ENCODE measurements around the gene GNPTG.

GNPTG gene

DNA sequence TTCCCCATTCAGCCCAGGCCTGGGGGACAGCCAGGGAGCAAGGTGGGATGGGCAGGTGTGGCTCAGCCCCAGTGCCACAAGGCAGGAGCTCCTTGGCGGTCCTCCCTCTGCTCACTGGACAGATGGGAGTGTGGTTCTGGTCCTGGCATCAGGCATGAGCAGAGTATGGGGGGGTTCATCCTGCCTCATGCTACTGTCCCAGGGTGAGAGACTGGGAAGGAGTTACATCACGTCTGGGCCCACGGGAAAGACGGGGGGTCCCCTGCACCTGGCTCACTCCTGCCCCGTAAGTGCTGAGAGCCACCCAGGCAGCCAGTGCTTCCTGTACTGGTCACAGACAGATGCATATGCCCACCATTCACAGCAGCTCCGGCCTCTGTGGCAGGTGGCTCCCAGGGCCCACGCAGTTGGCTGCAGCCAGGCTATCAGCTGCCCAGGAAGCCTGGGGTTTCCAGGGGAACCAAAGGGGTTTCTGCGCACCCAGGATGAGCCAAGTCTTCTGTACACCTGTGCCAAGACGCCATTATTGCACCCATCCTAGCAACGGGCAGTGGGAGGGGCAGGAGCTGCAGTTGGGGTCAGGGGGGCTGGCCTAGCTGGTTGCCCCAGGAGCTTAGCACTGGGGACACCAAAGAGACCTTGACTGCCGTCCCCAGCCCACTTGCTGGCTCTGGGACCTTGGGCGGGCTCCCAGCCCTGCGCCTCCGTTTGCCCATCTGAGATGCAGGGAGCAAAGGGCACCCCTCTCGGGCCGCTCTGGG is 16.3 kb upstream of the GNPTG start:
- no peak for DNase-seq

DNA sequence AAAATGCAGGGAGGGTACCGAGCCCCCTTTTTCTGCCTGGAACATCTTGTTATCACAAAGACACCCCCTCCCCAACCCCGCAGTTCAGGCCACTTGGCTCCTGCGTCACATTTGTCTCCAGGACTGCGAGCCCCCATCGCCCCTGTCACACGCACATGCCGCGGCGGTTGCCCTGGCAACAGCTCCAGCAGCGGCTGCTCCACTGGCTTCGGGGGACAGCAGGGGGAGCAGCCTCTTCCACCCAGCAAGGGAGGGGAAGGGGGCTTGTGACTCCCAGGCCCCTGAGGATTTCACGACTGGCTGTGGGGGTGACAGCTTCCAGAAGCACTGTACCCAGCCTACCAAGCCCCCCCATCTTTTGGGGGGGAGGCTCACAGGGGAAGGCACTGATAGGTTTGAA is 15.7 kb upstream of the GNPTG start:
- no peak for DNase-seq

DNA sequence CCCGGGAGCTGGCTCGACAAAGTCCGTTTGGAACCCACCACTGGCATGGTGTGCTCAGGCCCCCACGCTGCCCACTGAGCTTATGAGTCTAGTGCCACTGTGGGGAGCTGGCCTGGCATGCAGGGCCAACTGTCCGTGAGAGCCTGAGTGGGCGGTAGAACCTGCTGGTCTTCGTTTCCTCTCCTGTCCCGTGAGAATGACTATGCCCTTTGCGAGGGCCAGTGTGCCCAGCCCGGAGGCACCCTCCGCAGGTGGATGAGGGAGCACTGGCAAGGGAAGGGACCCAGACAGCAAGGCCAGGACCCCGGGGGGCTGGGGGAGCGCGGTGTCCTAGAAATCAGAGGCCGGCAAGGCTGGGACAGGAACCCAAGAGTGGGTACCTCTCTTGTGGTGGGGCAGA is 15.1 kb upstream of the GNPTG start:
- no peak for DNase-seq

DNA sequence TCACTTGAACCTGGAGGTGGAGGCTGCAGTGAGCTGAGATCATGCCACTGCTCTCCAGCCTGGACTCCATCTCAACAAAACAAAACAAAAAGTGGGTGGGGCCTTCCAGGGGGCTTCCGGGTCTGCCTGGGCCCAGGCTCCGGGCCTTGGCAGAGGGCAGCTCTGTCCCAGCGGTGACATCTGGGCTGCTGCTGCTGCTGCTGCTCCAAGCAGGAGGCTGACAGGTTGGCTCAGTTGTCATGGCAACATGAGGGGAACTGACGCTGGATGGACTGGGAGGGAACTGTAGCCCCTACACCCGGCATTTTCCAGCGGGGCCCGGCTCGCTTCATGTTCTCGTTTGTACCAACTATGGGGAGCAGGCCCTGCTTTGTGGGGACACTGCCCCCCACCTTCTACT is 14.2 kb upstream of the GNPTG start:
- no peak for DNase-seq

DNA sequence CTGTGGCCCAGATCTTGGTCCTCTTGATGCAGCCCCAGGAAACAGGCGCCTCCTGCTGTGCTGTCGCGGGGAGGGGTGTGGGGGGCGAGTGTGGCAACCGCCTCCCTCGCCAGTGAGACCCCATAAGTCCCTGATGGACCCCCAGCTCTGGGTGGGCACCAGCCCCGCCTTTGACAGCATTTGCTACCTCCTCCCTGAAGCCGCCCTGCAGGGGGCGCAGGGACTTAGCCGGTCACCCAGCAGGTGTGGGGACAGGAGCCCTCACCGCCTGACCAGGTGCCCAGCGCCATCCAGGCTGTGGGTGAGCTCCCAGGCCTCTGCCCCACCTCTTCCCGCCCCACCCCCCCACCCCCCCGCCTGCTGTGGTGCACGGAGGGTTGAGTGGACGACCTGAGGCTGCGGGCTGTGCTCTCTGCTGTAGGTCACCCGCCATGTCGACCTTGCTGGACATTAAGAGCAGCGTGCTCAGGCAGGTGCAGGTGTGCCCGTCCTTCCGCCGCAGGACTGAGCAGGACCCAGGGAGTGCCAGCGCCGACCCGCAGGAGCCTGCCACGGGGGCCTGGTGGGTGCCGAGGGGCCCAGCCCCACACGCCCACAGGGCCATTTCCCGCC is 13.5 kb upstream of the GNPTG start:
- no peak for DNase-seq

DNA sequence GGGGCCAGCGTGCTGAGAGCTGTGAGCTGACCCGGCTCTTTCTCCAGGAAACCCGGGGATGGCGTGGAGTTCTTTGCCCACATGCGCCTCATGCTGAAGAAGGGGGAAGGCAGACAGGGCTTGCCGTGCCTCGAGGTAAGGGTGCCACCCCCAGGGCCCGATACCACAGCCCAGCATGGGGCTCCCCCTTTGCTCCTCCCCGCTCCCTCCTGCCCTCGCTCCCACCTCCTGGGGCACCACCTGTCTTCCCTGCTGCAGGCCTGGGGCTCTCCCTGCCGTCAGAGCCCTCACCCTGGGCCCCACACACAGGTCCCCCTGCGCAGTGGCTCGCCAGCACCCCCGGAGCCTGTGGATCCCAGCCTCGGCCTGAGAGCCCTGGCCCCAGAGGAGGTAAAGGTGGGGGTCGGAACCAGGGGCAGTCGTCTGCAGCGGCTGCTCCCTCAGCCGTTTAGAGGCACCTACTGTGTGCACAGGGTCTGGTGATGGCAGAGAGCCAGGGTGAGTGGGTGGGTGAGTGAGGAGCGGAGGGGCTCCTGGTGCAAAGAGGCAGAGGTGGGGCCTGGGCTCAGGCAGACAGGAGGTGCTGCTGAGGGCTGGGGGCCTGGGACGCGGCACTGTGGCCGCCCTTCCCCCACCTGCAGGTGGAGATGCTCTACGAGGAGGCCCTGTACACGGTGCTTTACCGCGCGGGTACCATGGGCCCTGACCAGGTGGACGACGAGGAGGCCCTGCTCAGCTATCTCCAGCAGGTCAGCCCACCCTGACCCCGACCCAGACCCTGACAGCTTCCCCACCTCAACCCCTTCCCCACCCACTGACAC is 12.7 kb upstream of the GNPTG start:
- no peak for DNase-seq

DNA sequence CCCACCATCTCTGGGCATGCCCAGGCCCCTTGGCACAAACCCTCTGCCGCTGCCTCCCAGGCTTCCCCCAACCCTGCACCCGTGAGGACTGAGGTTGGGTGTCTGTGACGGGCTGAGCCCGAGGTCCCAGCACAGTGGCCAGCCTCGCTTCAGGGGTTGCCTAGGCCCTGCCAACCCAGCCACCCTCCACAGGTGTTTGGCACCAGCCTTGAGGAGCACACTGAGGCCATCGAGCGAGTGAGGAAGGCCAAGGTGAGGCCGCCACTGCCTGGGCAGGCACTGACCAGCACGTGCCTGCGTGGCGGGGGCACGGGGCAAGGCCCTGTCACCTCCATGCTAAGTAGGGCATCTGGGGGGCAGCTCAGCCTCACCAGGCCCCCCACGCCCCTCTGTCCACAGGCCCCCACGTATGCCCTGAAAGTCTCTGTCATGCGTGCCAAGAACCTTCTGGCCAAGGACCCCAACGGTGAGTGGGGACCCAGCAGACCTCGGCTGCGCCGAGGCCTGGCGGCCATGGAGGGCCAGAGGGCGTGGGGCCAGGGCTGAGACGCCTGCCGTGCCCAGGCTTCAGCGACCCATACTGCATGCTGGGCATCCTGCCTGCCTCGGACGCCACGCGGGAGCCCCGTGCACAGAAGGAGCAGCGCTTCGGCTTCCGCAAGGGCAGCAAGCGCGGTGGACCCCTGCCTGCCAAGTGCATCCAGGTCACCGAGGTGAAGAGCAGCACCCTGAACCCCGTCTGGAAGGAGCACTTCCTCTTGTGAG is 10.8 kb upstream of the GNPTG start:
- DNase-seq: no peak

DNA sequence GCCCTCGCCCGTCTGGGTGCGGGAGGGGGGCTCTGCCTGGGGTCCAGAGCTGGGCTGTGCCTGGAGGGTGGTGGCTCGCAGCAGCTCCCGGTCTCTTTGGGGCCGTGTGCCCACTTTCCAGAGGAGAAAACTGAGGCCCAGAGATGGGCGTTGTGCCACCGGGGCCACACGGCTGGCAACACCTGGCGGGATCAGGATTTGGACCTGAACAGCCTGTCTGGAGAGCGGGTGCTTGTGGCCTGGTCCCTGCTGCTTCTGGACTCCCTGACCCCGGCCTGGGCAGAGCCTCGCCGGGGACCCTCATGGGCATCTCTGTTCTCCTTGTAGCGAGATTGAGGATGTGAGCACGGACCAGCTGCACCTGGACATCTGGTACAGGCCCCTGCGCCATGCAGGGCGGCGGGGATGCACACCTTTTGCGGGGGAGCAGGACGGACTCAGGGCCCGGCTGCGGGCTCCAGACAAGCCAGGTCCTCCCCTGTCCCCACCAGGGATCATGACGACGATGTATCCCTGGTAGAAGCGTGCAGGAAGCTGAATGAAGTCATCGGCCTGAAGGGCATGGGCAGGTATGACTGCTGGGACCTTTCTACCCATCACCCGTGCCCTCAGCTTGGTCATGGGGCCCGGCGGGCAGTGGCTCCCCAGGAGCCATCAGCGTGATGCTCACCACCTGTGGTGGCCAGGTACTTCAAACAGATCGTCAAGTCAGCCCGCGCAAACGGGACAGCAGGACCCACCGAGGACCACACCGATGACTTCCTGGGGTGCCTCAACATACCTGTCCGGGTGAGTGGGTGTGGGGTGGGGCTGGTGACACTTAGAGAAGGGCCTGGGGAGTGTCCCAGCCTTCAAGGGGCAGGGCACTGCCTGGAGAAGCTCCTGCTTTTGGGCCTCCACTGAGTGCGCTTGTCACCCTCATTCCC is 10.0 kb upstream of the GNPTG start:
- no peak for DNase-seq

DNA sequence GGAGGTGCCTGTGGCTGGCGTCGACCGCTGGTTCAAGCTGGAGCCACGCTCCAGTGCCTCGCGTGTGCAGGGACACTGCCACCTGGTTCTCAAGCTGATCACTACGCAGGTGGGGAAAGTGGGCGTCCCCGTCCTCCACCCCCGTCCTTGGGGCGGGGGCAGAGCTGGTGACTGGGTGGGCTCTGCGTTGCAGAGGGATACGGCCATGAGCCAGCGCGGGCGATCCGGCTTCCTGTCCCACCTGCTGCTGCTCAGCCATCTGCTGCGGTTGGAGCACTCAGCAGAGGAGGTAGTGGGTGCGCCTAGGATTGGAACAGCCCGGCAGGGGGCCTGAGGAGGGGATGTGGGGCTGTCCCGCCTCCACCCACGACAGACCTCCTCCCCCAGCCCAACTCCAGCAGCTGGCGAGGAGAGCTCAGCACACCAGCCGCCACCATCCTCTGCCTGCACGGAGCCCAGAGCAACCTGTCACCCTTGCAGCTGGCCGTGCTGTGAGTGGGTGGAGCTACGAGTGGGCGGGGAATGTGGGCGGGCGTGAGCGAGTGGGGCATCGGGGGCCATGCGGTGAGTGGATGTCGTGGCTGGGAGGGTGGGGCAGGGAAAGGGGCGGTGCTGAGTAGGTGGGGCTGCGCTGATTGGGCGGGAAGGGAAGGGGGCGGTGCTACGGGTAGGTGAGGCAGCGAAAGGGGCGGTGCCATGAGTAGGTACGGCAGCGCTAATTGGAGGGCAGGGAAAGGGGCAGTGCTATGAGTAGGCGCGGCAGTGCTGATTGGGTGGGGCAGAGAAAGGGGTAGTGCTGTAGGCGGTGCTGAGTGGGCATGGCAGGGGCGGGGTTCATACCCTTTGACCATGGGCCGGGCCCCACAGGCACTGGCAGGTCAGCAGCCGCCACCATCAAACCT is 9.0 kb upstream of the GNPTG start:
- DNase-seq: peak; percentile 94

DNA sequence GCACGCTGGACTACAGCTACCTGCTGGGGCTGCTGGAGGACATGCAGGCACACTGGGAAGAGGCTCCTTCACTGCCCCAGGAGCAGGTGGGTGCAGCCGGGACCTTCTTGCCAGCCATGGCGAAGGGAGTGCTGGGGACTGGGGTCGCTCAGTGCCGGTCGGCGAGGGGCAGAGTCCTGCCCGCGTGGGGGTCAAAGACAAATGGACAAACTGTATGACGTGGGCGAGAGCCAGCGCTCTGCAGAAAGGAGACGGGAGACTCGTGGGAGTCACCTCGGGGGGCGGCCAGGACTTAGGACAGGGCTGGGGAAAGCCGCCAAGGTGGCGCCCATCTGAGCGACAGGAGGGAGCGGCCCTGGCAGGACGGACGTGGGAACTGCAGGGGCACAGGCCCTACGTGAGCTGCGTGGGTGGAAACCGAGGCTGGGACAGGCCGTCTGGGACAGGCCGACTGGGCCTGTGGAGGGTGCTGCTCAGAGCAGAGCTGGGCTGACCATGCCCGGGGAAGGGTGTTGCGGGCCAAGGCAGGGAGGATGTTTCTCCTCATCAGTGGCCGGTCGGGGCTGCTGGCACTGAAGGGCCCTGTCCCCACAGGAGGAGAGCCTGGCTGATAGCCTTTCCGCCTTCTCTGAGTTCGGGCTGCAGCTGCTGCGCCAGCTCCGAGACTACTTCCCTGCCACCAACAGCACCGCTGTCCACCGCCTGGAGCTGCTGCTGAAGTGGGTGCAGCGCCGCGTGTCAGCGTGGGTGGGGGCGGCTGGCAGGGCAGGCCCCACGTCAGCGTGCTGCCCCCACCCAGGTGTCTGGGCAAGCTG is 8.1 kb upstream of the GNPTG start:
- no peak for DNase-seq

DNA sequence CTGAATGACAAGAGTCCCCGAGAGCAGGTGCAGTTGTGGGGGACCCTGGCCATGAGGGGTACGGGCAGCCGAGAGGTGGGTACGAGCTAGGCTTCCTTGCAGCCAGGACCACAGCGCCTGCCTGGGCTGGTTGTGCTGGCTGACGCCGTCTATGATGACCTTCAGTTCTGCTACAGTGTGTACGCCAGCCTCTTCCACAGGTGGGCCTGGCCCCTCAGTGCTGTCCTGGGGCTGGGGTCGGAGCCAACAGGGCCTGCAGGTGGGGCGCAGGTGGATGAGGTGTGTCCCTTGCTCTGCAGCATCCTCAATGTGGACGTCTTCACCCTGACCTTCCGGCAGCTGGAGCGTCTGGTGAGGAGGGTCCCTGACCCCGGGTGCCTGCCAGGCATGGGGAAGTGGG is 7.2 kb upstream of the GNPTG start:
- DNase-seq: no peak

DNA sequence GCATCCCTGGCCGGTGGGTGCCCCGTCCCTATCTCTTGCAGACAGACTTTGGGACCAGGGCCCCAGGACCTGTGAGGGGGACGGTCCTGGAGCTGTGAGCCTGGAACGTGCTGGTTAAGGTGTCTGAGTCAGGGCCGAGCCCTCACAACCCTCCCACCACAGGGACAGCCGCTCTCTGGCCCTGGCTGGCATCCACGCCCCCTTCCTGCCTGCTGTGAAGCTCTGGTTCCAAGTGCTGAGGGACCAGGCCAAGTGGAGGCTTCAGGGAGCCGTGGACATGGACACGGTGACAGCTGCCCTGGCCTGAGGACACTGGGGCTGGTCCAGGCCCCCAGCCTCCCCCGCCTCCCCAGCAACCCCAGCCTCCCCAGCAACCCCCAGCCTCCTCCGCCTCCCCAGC is 6.6 kb upstream of the GNPTG start:
- no peak for DNase-seq

DNA sequence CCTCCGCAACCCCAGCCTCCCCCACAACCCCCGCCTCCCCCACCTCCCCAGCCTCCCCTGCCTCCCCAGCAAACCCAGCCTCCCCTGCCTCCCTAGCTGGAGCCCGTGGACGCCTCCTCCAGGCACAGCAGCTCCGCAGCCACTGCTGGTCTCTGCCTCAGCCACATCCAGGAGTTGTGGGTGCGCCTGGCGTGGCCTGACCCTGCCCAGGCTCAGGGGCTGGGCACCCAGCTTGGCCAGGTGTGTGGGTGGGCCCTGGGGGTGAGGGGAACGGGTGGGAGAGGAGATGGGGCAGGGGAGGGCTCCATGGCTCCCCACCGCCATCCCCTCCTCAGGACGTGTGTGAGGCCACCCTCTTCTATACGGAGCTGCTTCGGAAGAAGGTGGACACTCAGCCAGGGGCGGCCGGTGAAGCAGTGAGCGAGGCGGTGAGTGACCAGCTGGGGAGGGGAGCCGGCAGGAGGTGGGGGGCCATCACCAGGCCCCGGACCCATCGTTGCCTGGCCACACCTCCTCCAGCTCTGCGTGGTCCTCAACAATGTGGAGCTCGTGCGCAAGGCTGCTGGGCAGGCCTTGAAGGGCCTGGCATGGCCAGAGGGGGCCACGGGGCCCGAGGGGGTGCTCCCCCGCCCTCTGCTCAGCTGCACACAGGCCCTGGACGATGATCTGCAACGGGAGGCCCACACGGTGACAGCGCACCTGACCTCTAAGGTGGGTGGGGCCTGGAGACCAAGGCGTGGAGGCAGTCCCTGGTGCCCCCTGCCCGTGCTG is 5.9 kb upstream of the GNPTG start:
- DNase-seq: no peak

DNA sequence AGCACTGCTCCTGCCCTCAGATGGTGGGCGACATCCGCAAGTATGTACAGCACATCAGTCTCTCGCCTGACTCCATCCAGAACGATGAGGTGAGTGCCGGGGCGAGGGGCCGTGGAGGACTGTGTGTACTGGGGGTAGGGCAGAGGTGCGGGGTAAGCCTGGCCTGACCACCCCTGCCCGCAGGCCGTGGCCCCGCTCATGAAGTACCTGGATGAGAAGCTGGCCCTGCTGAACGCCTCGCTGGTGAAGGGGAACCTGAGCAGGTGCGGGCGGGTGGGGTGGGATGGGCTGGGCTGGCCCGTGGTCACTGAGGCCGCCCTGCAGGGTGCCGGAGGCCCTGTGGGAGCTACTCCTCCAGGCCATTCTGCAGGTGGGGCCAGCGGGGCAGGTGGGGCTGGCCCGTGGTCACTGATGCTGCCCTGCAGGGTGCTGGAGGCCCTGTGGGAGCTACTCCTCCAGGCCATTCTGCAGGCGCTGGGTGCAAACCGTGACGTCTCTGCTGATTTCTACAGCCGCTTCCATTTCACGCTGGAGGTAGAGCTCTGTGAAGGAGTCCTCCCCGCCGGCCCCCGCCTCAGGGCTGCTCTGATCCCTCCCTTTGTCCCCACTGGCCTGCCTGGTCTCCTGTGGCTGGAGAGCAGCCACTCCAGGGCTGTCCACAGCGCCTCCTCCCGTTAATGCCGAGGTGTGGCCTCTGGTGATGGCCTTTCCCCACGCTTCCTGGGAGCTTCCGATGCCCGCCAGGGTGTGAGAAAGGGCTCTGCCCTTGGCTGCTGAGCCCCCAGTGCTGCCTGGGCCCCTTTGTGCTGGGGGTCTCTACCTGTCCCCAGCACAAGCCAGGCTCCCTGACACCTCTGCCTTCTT is 5.1 kb upstream of the GNPTG start:
- DNase-seq: no peak

DNA sequence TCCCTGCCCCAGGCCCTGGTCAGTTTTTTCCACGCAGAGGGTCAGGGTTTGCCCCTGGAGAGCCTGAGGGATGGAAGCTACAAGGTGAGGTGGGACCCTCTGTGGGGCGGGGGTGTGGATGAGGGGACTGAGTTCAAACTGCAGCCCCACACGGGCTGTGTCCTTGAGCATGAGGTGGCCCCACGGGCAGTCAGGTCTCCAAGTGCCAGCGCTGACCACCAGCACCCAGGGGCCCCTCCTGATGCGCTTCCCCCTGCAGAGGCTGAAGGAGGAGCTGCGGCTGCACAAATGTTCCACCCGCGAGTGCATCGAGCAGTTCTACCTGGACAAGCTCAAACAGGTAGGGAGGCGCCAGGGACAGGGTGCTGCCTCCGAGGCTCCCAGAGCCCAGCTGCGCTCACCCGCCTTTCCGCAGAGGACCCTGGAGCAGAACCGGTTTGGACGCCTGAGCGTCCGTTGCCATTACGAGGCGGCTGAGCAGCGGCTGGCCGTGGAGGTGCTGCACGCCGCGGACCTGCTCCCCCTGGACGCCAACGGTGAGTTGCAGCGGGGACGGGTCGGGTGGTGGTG is 4.4 kb upstream of the GNPTG start:
- DNase-seq: no peak

DNA sequence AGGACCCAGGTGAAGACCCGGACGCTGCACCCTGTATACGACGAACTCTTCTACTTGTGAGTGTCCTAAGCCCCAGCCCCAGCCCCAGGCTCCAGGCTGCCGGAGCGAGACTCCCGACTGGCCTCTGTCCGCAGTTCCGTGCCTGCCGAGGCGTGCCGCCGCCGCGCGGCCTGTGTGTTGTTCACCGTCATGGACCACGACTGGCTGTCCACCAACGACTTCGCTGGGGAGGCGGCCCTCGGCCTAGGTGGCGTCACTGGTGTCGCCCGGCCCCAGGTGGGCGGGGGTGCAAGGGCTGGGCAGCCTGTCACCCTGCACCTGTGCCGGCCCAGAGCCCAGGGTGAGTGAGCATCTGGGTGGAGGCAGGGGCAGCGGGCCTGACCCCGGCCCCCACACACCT is 3.8 kb upstream of the GNPTG start:
- DNase-seq: no peak

DNA sequence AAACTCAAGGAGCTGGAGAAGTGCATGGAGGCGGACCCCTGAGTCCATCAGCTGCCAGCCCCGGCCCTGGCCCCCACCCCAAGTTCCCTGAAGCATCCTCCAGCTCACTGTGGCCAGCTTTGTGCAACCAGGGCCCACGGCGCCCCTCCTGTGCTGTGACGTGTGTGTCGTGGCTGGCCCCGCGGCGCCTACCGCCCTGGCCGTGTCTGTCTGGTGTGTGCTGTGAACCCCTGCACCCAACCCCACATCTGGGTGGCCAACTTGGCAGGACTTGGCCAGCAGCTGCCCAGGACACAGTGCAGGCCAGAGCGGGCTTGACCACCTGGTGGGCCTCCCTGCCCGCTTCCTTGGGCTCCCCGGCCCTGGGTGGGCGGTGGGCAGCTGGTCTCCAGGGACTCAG is 3.3 kb upstream of the GNPTG start:
- DNase-seq: no peak

DNA sequence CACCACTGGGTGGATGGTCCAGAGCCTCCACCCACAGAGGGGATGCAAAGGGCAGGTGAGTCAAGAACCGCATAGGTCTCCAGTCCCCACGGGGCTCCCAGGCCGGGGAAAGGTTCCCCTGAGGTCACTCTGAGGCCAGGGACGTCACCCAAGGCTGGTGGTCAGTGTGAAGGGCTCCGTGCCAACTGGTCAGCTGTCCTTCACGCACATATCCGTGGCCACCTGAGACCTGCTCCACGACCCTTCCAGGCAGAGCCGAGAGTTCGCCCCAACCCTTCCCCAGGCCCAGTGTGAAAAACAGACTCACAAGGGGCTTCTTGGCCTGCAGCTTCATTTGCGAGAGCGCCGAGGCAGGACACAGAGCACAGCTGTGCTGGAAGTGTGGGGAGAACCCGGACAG is 2.8 kb upstream of the GNPTG start:
- no peak for DNase-seq
